Measurements from ENCODE around the gene GDI1. TPM values are rescaled to one million over a fixed set of nuclear protein-coding genes. Genes with fewer than 3 reads are reported as not detected.

GDI1 gene
- total RNA-seq, 1 donor from 2014 or later: 192 TPM

DNA sequence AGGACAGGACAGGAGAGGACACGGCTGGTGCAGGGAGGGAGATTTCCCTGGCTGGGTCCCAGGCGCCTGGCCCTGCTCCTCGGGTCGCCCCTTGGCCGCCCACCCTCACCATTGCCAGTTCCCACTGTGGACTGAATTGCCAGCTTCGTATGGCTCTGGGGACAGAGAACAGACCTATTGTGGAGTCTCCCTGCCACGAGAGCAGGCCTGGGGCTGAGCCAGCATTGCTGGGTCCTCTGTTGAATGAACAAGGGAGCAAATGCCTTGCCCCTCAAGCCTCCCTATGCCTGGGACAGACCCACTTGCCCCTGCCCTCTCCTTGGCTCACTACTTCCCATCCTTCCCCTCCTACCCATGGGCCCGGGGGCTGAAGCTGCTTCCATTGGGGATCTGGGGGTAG is 25.4 kb downstream of the GDI1 start:
- DNase-seq: no peak

DNA sequence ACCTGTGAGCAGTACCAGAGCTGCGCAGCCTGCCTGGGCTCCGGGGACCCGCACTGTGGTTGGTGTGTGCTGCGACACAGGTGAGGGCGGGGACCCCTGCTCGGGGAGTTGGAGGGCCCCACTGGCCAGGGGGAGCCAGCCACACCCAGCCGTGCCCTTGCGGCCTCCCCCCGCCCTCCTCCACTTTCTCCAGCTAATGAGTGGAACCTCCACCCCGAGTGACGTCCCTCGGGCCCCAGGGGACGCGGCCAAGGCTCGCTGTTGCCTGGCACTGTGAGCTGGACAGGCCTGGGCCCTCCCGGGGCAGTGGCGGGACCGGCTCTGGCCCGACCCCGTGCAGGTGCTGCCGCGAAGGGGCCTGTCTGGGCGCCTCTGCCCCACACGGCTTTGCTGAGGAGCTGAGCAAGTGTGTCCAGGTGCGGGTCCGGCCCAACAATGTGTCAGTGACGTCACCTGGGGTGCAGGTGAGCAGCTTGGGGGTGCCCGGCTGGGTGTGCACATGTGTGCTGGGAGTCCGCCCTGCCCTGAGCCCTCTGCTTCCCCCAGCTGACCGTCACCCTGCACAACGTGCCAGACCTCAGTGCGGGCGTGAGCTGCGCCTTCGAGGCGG is 26.8 kb downstream of the GDI1 start:
- DNase-seq: no peak

DNA sequence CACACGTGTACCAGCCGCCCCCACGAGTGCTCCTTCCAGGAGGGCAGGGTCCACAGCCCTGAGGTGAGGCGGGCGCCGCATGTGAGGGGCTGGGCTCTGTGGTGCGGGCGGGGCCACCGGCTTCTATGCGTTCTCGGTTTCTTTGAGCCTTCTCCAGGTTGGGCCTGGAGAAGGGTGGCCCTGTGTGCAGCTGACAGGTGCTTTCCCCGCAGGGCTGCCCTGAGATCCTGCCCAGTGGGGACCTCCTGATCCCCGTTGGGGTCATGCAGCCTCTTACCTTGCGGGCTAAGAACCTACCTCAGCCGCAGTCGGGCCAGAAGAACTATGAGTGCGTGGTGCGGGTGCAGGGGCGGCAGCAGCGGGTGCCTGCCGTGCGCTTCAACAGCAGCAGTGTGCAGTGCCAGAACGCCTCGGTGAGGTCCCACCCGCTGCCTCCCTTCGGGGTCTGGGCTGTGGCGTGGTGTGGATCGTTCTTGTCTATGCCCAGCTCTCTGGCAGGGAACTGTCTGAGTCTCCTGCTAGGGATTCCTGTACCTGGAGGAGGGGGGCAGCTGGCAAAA is 27.9 kb downstream of the GDI1 start:
- DNase-seq: no peak

DNA sequence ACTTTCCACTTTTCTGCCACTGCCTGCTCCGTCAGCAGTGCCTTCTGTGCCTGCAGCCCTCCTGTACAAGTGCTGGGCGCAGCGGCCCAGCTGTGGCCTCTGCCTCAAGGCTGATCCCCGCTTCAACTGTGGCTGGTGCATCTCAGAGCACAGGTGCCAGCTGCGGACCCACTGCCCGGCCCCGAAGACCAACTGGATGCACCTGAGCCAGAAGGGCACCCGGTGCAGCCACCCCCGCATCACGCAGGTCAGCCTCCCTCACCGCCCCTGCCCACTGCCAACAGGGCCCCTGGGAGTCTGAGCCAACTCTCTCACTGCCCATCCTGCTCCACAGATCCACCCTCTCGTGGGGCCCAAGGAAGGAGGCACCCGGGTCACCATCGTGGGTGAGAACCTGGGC is 28.6 kb downstream of the GDI1 start:
- DNase-seq: no peak

DNA sequence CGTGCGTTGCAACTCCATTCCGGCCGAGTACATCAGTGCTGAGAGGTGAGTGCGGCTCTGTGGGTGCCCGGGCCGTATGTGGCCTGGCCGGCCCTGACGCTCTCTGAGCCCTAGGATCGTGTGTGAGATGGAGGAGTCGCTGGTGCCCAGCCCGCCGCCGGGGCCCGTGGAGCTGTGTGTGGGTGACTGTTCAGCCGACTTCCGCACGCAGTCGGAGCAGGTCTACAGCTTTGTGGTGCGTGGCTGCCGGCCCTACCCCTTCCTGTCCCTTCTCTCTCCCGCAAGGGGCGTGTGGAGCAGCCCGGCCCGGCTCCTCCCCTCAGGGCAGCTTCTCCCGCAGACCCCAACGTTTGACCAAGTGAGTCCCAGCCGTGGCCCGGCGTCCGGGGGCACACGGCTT is 29.1 kb downstream of the GDI1 start:
- no peak for DNase-seq

- no peak for DNase-seq
Measured at GRCh38 chrX:154466907-154467306, 30.0 kb downstream of the GDI1 start.

DNA sequence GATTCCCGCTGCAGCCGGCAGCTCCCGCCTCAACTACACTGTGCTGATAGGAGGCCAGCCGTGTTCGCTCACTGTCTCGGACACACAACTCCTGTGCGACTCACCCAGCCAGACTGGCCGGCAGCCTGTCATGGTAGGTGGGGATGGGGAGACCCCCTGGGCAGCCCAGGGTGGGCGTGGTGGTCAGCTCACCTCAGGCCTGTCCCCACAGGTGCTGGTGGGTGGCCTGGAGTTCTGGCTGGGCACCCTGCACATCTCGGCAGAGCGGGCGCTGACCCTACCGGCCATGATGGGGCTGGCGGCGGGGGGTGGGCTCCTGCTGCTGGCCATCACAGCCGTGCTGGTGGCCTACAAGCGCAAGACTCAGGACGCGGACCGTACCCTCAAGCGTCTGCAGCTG is 30.6 kb downstream of the GDI1 start:
- DNase-seq: no peak

DNA sequence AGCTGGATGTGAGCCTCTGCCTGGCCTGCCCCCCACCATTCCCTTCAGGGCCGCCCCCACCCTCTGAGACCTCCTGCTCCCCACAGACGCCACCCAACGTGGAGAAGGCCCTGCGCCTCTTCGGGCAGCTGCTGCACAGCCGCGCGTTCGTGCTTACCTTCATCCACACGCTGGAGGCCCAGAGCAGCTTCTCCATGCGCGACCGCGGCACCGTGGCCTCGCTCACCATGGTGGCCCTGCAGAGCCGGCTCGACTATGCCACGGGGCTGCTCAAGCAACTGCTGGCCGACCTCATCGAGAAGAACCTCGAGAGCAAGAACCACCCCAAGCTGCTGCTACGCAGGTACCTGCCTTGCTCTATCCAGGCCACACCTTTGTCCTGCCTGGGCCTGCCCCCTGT is 31.3 kb downstream of the GDI1 start:
- DNase-seq: no peak

DNA sequence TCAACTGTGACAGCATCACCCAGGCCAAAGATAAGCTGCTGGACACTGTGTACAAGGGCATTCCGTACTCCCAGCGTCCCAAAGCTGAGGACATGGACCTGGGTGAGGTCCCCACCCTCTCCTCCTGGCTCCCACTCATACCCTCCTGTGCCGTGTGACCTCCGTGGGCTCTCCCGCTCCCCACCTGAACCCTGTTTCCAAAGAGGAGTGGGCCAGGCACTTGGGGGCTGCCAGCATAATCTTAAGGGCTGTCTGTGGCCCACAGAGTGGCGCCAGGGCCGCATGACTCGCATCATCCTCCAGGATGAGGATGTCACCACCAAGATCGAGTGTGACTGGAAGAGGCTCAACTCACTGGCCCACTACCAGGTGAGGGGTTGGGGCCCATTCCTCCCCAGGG is 32.2 kb downstream of the GDI1 start:
- DNase-seq: no peak

GRCh38 chrX:154469880-154470279 is 32.9 kb downstream of the GDI1 start:
- DNase-seq: no peak

GRCh38 chrX:154470434-154470833 is 33.5 kb downstream of the GDI1 start:
- DNase-seq: no peak

DNA sequence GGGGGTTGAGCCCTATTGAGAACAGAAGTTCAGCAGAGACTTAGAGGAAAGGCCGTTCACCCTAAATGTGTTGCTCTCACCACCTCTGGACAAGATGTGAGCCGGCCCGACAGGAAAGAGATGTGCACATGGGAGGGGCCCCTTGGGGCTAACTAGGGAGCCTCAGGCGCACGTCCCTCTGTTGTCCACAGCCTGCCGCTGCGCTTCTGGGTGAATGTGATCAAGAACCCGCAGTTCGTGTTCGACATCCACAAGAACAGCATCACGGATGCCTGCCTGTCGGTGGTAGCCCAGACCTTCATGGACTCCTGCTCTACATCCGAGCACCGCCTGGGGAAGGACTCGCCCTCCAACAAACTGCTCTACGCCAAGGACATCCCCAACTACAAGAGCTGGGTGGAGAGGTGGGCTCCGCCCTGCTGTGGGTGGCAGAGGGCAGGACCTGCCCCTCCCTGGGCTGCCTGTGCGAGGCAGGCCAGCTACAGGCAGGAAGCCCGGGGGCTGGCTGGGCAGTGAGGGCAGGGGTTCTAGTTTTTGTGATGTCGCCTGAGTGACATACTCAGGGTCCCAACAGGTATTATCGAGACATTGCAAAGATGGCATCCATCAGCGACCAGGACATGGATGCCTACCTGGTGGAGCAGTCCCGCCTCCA is 34.1 kb downstream of the GDI1 start:
- DNase-seq: no peak

DNA sequence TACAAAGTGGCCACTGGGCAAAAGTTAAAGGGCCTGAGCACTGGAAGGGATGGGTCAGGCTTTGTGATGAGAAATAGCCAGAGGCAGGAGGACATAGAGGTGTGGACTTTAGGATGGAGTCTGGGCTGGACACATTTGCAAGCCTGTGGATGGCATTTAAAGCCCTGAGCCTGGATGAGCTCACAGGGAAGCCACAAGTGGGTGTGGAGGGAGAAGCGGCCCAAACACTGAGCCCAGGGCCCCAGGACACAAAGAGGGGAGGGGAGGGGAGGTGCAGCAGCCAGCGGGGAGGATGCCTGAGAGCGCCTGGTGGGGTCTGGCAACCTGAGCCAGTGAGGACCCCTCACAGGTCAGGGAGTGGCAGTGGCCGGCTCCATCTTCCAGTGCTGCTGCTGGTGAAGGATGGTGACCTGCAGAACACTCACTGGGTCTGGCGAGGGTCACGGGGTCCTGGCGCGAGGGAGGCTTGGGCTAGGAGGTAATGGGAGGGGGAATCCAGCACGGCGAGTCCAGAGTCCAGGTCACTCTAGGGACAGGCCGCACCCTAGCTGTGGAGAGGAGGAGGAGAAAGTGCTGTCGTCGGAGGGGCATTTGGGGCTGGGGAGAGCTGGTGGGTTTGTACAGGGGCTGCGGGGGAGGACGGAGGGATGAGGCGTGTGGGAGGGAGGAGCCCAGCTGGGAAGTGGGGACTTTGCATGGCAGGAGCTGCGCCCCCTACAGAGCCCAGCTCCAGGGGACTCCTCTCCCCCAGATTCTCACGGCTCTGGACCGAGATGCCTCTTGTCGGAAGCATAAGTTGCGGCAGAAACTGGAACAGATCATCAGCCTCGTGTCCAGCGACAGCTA is 35.1 kb downstream of the GDI1 start:
- DNase-seq: no peak

DNA sequence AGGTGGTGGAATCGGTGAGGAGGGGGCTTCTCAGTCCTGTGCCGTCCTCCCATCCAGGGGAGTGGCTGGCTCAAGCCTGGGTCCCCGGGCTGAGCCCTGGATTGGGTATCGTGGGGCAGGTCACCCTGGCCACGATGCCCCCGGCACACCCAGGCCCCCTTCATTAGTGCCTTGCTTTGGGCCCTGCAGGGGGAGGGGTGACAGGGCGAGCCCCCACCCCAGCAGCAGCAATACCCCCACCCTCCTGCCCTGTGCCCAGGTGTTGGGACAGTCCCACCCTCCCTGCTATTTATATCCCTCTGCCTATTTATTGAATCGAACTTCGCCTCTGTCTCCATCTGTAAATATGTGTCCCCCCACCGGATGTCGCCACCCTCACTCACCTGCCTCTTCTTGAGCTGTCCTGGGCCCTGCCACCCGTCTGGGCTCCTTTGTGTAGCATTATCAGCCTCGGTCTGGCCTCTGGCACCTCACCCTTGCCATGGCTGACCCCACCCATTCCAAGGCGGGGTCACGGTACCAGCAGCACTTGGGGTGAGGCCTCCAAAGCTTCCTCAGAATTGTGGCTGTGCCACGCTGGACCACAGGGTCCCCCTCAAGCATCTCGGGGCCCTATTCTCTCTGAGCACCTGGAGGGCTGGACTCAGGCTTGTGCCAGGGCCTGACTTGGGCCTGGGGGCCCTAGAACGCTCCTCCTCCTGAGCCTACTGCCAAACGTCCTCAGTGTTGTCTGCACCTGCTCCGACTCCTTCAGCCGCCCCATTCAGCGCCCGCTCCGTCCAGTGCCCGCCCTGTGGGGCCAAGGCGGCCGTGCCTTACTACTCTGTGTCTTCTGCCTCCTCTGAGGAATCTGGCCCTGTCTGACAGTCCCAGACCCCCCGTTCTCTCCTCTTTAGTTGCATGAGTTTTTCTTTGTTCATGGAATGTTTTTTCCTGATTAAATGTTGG is 36.0 kb downstream of the GDI1 start:
- DNase-seq: no peak

DNA sequence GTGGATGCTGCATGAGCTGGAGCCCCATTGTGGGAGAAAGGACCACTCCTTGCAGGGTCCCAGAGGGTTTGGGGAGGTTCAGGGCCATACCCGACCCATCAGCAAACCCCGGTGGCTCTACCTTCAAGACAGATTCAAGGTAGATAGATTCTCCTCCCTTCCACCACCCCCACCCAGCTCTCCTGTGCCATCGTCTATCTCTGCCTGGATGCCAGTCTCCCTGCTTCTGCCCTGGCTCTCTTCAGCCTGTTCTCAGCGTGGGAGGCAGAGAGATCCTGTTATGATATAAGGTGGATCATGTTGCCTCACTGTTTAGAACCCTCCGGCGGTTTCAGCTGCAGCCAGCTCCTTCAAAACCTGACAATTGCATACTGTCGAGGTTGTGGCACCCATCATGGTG is 36.7 kb downstream of the GDI1 start:
- no peak for DNase-seq

- DNase-seq: no peak
Measured at GRCh38 chrX:154476821-154477220, 39.9 kb downstream of the GDI1 start.

- no peak for DNase-seq
Measured at GRCh38 chrX:154477891-154478477, 41.0 kb downstream of the GDI1 start.

DNA sequence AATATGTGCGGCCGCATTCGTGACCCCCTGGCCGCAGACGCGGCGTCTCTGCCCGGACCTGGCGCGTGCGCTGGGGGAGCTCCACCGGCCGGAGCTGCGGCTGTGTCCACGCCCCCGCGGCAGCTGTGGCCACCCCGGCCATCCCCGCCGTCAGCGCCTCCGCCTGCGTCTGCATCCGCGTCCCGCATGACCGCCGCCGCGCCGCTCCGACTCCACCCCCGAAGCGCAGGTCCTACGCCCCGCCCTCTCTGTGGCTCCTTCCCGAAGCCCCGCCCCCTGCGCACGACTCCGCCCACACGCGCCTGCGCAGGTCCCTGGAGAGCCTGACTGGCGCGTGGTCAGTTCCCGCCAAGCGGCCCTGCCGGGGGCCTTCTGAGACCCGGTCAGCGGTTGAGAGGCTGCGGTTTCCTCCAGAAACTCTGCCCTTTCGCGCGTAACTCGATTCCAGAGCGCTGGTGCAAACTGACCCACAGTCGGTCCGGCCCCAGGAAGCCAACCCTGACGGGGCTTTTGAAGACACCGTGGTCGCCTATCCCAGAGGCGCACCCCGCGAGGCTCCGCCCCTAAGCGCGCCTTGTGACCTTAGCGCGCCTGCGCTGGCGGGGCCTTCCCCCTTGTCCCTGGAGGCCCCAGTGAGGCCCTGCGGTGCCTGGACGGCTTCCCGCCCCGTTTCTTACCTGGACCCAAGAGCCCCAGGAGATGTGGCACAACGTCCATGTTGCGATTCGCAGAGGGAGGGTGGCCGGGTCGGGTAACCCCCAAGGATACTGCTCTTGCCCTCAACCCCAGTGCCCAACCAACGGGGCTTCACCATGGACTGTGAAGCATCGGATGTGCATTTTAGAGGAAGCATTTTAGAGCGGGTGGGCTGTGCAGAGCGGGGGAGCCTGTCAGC is 42.0 kb downstream of the GDI1 start, which contains the start of gene LAGE3:
Gene LAGE3 (minus strand): TSS at position 554 of the 895 bp plus-strand sequence. CDS start 366 bp downstream, at position 188.
- DNase-seq: peak; percentile 85

- DNase-seq: no peak
Measured at GRCh38 chrX:154481195-154481594, 44.2 kb downstream of the GDI1 start.

- DNase-seq: no peak
Measured at GRCh38 chrX:154481911-154482601, 45.1 kb downstream of the GDI1 start.

Data from occipital lobe (tissue), 2 donors.